OCI-LY1 (cell line): ENCODE results near the gene TGFBR1.

Experiments used
- H2AFZ ChIP-seq: fragments of 200-600 bp; sonication (generic), shearing (Covaris generic); 2 replicates; pipeline ENCODE4 v1.6.0; 2014; ENCODE audit warnings: antibody characterized with exemption, mild to moderate bottlenecking, low read length
- H3F3A ChIP-seq: fragments of 200-600 bp; sonication (generic), shearing (Covaris generic); 2 replicates; pipeline ENCODE4 v1.6.0; 2014; ENCODE audit warnings: mild to moderate bottlenecking, antibody characterized with exemption, low read length, moderate library complexity; ENCODE audit not compliant: insufficient read depth
- H3K27ac ChIP-seq: fragments of 200-600 bp; sonication (generic); 2 replicates; pipeline ENCODE4 v1.5.1; 2014; ENCODE audit warnings: low read length, mixed run types, mild to moderate bottlenecking, low read depth; ENCODE audit not compliant: poor library complexity, severe bottlenecking
- H3K27me3 ChIP-seq: fragments of 200-600 bp; sonication (generic); 2 replicates; pipeline ENCODE4 v1.6.0; 2014; ENCODE audit warnings: antibody characterized with exemption, mild to moderate bottlenecking, low read length, moderate library complexity; ENCODE audit not compliant: insufficient read depth
- H3K36me3 ChIP-seq: fragments of 200-600 bp; sonication (generic); 2 replicates; pipeline ENCODE4 v1.6.1; 2014; ENCODE audit warnings: mild to moderate bottlenecking, antibody characterized with exemption, low read length, moderate library complexity, mixed read lengths; ENCODE audit not compliant: insufficient read depth
- H3K4me1 ChIP-seq: fragments of 200-600 bp; sonication (generic); 2 replicates; pipeline ENCODE4 v1.5.1; 2014; ENCODE audit warnings: mild to moderate bottlenecking, low read length, moderate library complexity; ENCODE audit not compliant: insufficient read depth, severe bottlenecking
- H3K4me2 ChIP-seq: fragments of 200-600 bp; sonication (generic), shearing (Covaris generic); 2 replicates; pipeline ENCODE4 v1.6.1; 2014; ENCODE audit warnings: low read length
- H3K4me3 ChIP-seq: fragments of 200-600 bp; sonication (generic); 2 replicates; pipeline ENCODE4 v1.5.1; 2014; ENCODE audit warnings: low read length, low read depth, mild to moderate bottlenecking, mixed read lengths; ENCODE audit not compliant: poor library complexity, severe bottlenecking
- H3K79me2 ChIP-seq: fragments of 200-600 bp; shearing (Covaris generic); 2 replicates; pipeline ENCODE4 v1.6.1; 2016; ENCODE audit warnings: mixed run types, low read length, mixed read lengths; ENCODE audit not compliant: insufficient read depth
- H3K9ac ChIP-seq: fragments of 200-600 bp; sonication (generic), shearing (Covaris generic); 2 replicates; pipeline ENCODE4 v1.6.1; 2014; ENCODE audit warnings: mild to moderate bottlenecking, low read length, mixed read lengths
- H3K9me2 ChIP-seq: fragments of 200-600 bp; sonication (generic), shearing (Covaris generic); 2 replicates; pipeline ENCODE4 v1.6.1; 2014; ENCODE audit warnings: low read depth, mild to moderate bottlenecking, low read length, mixed read lengths
- H3K9me3 ChIP-seq: fragments of 200-600 bp; shearing (Covaris generic); 2 replicates; pipeline ENCODE4 v1.6.1; 2014; ENCODE audit warnings: low read length, mixed read lengths
- H4K20me1 ChIP-seq: fragments of 200-600 bp; sonication (generic), shearing (Covaris generic); 2 replicates; pipeline ENCODE4 v1.6.0; 2016; ENCODE audit warnings: mild to moderate bottlenecking, low read length; ENCODE audit not compliant: insufficient read depth
- EZH2 ChIP-seq: fragments of 200-600 bp; sonication (generic), shearing (Covaris generic); IDR thresholded peaks from 2 replicates; pipeline ENCODE4 v1.8.0; 2017; ENCODE audit warnings: borderline replicate concordance, mixed run types, mild to moderate bottlenecking, antibody characterized with exemption, low read length, moderate library complexity, mixed read lengths
- TF ChIP-seq, protein P1 (sequence below): fragments of 200-600 bp; sonication (generic), shearing (Covaris generic); IDR thresholded peaks from 2 replicates; pipeline ENCODE4 v1.5.1; 2017; ENCODE audit warnings: mild to moderate bottlenecking, antibody characterized with exemption, low read length, moderate library complexity, mixed read lengths

The TGFBR1 gene

GRCh38 chr9:99180662-99181061 lies 75.7 kb downstream of the TGFBR1 start:
- H3K9me3 ChIP-seq, result no peaks in the 10 kb centered on the region
- TF ChIP-seq EZH2, result no peak
- TF ChIP-seq, protein P1, sequence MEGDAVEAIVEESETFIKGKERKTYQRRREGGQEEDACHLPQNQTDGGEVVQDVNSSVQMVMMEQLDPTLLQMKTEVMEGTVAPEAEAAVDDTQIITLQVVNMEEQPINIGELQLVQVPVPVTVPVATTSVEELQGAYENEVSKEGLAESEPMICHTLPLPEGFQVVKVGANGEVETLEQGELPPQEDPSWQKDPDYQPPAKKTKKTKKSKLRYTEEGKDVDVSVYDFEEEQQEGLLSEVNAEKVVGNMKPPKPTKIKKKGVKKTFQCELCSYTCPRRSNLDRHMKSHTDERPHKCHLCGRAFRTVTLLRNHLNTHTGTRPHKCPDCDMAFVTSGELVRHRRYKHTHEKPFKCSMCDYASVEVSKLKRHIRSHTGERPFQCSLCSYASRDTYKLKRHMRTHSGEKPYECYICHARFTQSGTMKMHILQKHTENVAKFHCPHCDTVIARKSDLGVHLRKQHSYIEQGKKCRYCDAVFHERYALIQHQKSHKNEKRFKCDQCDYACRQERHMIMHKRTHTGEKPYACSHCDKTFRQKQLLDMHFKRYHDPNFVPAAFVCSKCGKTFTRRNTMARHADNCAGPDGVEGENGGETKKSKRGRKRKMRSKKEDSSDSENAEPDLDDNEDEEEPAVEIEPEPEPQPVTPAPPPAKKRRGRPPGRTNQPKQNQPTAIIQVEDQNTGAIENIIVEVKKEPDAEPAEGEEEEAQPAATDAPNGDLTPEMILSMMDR, result no peak
- no peak overlapping the region for H2AFZ ChIP-seq
- no peaks in the 10 kb centered on the region for H3K36me3 ChIP-seq
- H3K4me2 ChIP-seq, result no peak overlapping the region
- no peak overlapping the region for H3K4me3 ChIP-seq
- no peak overlapping the region for H3K9ac ChIP-seq
- peaks cover 28% of the 10 kb centered on the region for H3K4me1 ChIP-seq
- no peaks in the 10 kb centered on the region for H3K27me3 ChIP-seq
- no peaks in the 10 kb centered on the region for H3K9me2 ChIP-seq
- H4K20me1 ChIP-seq, result no peaks in the 10 kb centered on the region
- no peaks in the 10 kb centered on the region for H3K79me2 ChIP-seq
- no peaks in the 10 kb centered on the region for H3F3A ChIP-seq
- H3K27ac ChIP-seq, result no peak overlapping the region

DNA sequence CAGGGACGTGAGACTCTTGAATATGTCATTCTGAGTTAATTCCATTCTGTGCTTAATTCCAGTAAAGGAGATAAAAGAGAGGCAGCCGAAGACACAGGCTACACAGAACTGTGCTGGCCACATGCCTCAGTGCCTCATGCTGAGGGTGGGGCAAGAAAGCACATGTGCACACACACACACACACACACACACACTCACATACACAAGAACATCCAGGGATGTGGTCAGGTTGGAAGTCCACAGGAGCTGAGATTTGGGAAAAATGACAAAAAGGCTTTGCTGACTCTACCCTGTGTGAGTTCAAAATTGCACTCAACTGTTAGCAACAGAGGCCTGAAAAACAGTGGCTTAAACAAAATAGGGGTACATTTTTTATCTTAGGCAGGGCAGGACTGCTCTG lies 76.3 kb downstream of the TGFBR1 start:
- peaks cover 28% of the 10 kb centered on the region for H3K4me1 ChIP-seq

GRCh38 chr9:99181621-99182020 lies 76.7 kb downstream of the TGFBR1 start:
- H3K27me3 ChIP-seq, result no peaks in the 10 kb centered on the region
- no peaks in the 10 kb centered on the region for H3K36me3 ChIP-seq
- TF ChIP-seq, protein P1, result no peak
- TF ChIP-seq EZH2, result no peak
- no peak overlapping the region for H3K27ac ChIP-seq
- H3K4me2 ChIP-seq, result no peak overlapping the region
- H3F3A ChIP-seq, result no peaks in the 10 kb centered on the region
- H3K4me3 ChIP-seq, result no peak overlapping the region
- H3K4me1 ChIP-seq, result peaks cover 28% of the 10 kb centered on the region
- H2AFZ ChIP-seq, result no peak overlapping the region
- H3K9me3 ChIP-seq, result no peaks in the 10 kb centered on the region
- H4K20me1 ChIP-seq, result no peaks in the 10 kb centered on the region
- no peak overlapping the region for H3K9ac ChIP-seq
- no peaks in the 10 kb centered on the region for H3K9me2 ChIP-seq
- no peaks in the 10 kb centered on the region for H3K79me2 ChIP-seq

More for the DNA sequence above, 76.3 kb downstream of the TGFBR1 start:
- Histone ChIP-seq H3K4me2 (no peak overlapping the region), H3K4me3 (no peak overlapping the region), H3K36me3 (no peaks in the 10 kb centered on the region), H4K20me1 (no peaks in the 10 kb centered on the region), H3K27ac (no peak overlapping the region), H3K9me2 (no peaks in the 10 kb centered on the region), H3K79me2 (no peaks in the 10 kb centered on the region), H3F3A (no peaks in the 10 kb centered on the region), H3K9me3 (no peaks in the 10 kb centered on the region), H3K27me3 (no peaks in the 10 kb centered on the region), H2AFZ (no peak overlapping the region), H3K9ac (no peak overlapping the region)
- TF ChIP-seq EZH2, result no peak
- TF ChIP-seq, protein P1, result no peak
